BJ (cell line): ENCODE measurements around the gene VAV2. TPM values are rescaled to one million over a fixed set of nuclear protein-coding genes. Genes with fewer than 3 reads are reported as not detected.

Source experiments
- CTCF ChIA-PET: fragments of 350-600 bp; formaldehyde crosslinking; extraction: SDS; loops from one replicate; lab custom pipeline; 2021; ENCODE audit warnings: antibody characterized with exemption, inconsistent platforms; lab: Yijun Ruan, JAX
- POLR2A ChIA-PET: fragments of 300-600 bp; sonication (Branson Sonifier 250); formaldehyde crosslinking; extraction: SDS; loops from one replicate; lab custom pipeline; 2021; ENCODE audit warnings: antibody characterized with exemption; lab: Charles Lee
- DNase-seq: peaks from one replicate; pipeline ENCODE4 v3.0.0-alpha.2; 2011; ENCODE audit warnings: low read depth
- H3K27me3 ChIP-seq: 2 replicates; pipeline ENCODE4 v1.6.0; 2011; ENCODE audit warnings: low read length; ENCODE audit not compliant: control insufficient read depth, insufficient read depth
- H3K36me3 ChIP-seq: 2 replicates; pipeline ENCODE4 v1.5.1; 2011; ENCODE audit warnings: low read length; ENCODE audit not compliant: control insufficient read depth, insufficient read depth
- H3K4me3 ChIP-seq: 2 replicates; pipeline ENCODE4 v1.5.1; 2011; ENCODE audit warnings: low read depth, mild to moderate bottlenecking, control low read depth, low read length
- CTCF ChIP-seq: IDR thresholded peaks from 2 replicates; pipeline ENCODE4 v1.5.1; 2011; ENCODE audit warnings: low read depth, mild to moderate bottlenecking, control low read depth, inconsistent platforms, low read length, moderate library complexity; ENCODE audit not compliant: insufficient read depth
- polyA plus RNA-seq: library from polyadenylated mRNA; depleted of rRNA; stranded (reverse); fragments of >200 nt; gene quantifications from 2 replicates; pipeline ENCODE4 v1.2.3, GENCODE V29; 2011

The VAV2 gene
- polyA plus RNA-seq, 1 experiment: 9.9 TPM

- H3K4me3 ChIP-seq: no peak overlapping the region
- H3K36me3 ChIP-seq: peaks cover 38% of the 10 kb centered on the region
- TF ChIP-seq CTCF: no peak
- POLR2A ChIA-PET: no interaction called here
- DNase-seq: no peak
- CTCF ChIA-PET: interaction anchor here (2.5 kb wide), 1 partner anchor 9 kb away, joined by 4 read pairs; the partner anchor contains the start of gene BRD3OS
- no peaks in the 10 kb centered on the region for H3K27me3 ChIP-seq
Observed at GRCh38 chr9:134034215-134035040, 42.3 kb upstream of the VAV2 start.

GRCh38 chr9:134033516-134034214, 41.5 kb upstream of the VAV2 start:
- Histone ChIP-seq H3K27me3 (no peaks in the 10 kb centered on the region), H3K4me3 (no peak overlapping the region), H3K36me3 (peaks cover 41% of the 10 kb centered on the region)
- ChIA-PET CTCF (interaction anchor here (2.5 kb wide), 1 partner anchor 8 kb away, joined by 4 read pairs; the partner anchor contains the start of gene BRD3OS), POLR2A (no interaction called here)
- TF ChIP-seq CTCF: no peak
- DNase-seq: no peak

GRCh38 chr9:134032456-134033222, 40.5 kb upstream of the VAV2 start:
- no peak for TF ChIP-seq CTCF
- ChIA-PET CTCF (no interaction called here), POLR2A (no interaction called here)
- Histone ChIP-seq H3K27me3 (no peaks in the 10 kb centered on the region), H3K36me3 (peaks cover 42% of the 10 kb centered on the region), H3K4me3 (no peak overlapping the region)
- no peak for DNase-seq

- Histone ChIP-seq H3K36me3 (peaks cover 44% of the 10 kb centered on the region), H3K27me3 (no peaks in the 10 kb centered on the region), H3K4me3 (no peak overlapping the region)
- no peak for DNase-seq
- CTCF ChIA-PET: no interaction called here
- no peak for TF ChIP-seq CTCF
- POLR2A ChIA-PET: no interaction called here
Observed at GRCh38 chr9:134031783-134032182, 39.7 kb upstream of the VAV2 start.
